ENCODE data around the gene REV3L. TPM values are rescaled to one million over a fixed set of nuclear protein-coding genes. Genes with fewer than 3 reads are reported as not detected.

The REV3L gene
- total RNA-seq, 5 donors from 2014 or later (not counting 1 experiment from before 2014, with no cell fraction given) = 18.0 to 27.6 (median 22.1) TPM

- no peak for ATAC-seq (replicated peaks in 1 of 4)
- 92% methylated on average over 2 of the region's 5 CpGs for WGBS (ENCODE audit: insufficient coverage)
- Mint-ChIP-seq H3K4me3 (no peak overlapping the region), H3K27me3 (no peaks in the 10 kb centered on the region), H3K36me3 (peaks cover 22% of the 10 kb centered on the region), H3K27ac (no peak overlapping the region), H3K9me3 (peaks cover 8 to 14% (median 10%) of the 10 kb centered on the region in 3 donors), H3K4me1 (peaks cover 34 to 44% (median 42%) of the 10 kb centered on the region in 3 donors)
- Histone ChIP-seq H3K9me3 (peaks cover 3% of the 10 kb centered on the region), H3K4me1 (ENCODE audit: control insufficient read depth in 1 of 2, extremely low read depth in 1 of 2, insufficient read depth in 2 of 2, low read length in 2 of 2) (peaks cover 5 to 6% of the 10 kb centered on the region in 2 experiments), H3K36me3 (ENCODE audit: control insufficient read depth in 2 of 2, extremely low read depth in 1 of 2, insufficient read depth in 1 of 2, low read length in 1 of 2) (no peaks in the 10 kb centered on the region), H3K27ac (ENCODE audit: low read length) (no peak overlapping the region), H3K27me3 (replicated peaks in 1 of 2; ENCODE audit: control insufficient read depth in 2 of 2, extremely low read depth in 1 of 2, insufficient read depth in 2 of 2, low read length in 1 of 2) (no peaks in the 10 kb centered on the region), H3K4me3 (ENCODE audit: control insufficient read depth in 1 of 2, extremely low read depth in 1 of 2, low read length in 1 of 2) (no peak overlapping the region)
- DNase-seq = no peak
- ChIA-PET CTCF (interaction anchor here in 1 of 2 donors (0.9 kb wide), 1 partner anchor 54 kb away, joined by 3 read pairs; no protein-coding TSS in a partner anchor), POLR2A (interaction anchor here in 1 of 2 donors (0.6 kb wide), 1 partner anchor 74 kb away, joined by 6 read pairs; no protein-coding TSS in a partner anchor)
These were observed 58.8 kb downstream of the REV3L start for GRCh38 chr6:111423960-111424846.

DNA sequence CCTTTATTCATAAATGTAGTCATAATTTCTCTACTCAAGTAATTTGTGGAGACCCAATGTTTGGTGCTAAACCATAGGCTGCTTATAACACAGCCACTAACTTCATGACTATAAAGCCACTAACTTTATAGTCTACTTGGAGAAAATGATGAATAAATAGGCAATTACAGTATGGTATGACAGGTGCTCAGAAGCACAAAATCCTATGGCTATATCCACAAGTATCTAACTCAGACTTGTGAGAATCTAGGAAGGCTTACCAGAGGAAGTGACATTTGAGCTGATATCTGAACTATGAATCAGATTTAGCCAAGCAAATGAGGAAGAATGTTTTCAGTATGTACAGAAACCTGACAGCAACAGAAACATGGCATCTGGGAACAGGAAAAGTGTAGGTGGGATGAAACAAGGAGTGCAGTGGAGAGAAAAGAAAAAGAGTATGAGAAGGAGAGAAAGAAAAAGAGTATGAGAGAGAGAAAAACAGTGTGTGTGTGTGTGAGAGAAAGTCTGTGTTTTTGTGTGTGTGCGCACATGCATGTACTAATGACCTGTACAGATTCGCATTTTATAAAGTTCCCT, 59.9 kb downstream of the REV3L start:
- no peak for ATAC-seq (replicated peaks in 1 of 4)
- Histone ChIP-seq H3K4me1 (ENCODE audit: control insufficient read depth in 1 of 2, extremely low read depth in 1 of 2, insufficient read depth in 2 of 2, low read length in 2 of 2) (peaks cover 5 to 6% of the 10 kb centered on the region in 2 experiments), H3K4me3 (ENCODE audit: control insufficient read depth in 1 of 2, extremely low read depth in 1 of 2, low read length in 1 of 2) (no peak overlapping the region), H3K36me3 (ENCODE audit: control insufficient read depth in 2 of 2, extremely low read depth in 1 of 2, insufficient read depth in 1 of 2, low read length in 1 of 2) (no peaks in the 10 kb centered on the region), H3K27me3 (replicated peaks in 1 of 2; ENCODE audit: control insufficient read depth in 2 of 2, extremely low read depth in 1 of 2, insufficient read depth in 2 of 2, low read length in 1 of 2) (no peaks in the 10 kb centered on the region), H3K27ac (ENCODE audit: low read length) (no peak overlapping the region), H3K9me3 (peaks cover 2% of the 10 kb centered on the region)
- no peak for DNase-seq
- H3K9me3 Mint-ChIP-seq = peaks cover 1 to 3% (median 2%) of the 10 kb centered on the region in 3 donors
- no peaks in the 10 kb centered on the region for H3K27me3 Mint-ChIP-seq
- ChIA-PET CTCF (no interaction called here), POLR2A (interaction anchor here in 1 of 2 donors (0.6 kb wide), 1 partner anchor 73 kb away, joined by 6 read pairs; no protein-coding TSS in a partner anchor)
- WGBS (ENCODE audit: insufficient coverage) = 100% methylated on average over 2 of the region's 2 CpGs
- peaks cover 38 to 42% (median 41%) of the 10 kb centered on the region in 3 donors for H3K4me1 Mint-ChIP-seq
- H3K4me3 Mint-ChIP-seq = no peak overlapping the region
- no peak overlapping the region for H3K27ac Mint-ChIP-seq
- H3K36me3 Mint-ChIP-seq = peaks cover 12% of the 10 kb centered on the region

- ChIA-PET CTCF (interaction anchor here in 1 of 2 donors (0.7 kb wide), 1 partner anchor 43 kb away, joined by 3 read pairs; no protein-coding TSS in a partner anchor), POLR2A (no interaction called here)
- H3K4me3 Mint-ChIP-seq = no peak overlapping the region
- no peak overlapping the region for H3K27ac Mint-ChIP-seq
- peaks cover 0 to 12% of the 10 kb centered on the region in 2 donors for H3K36me3 ChIP-seq (ENCODE audit: control insufficient read depth in 2 of 2, extremely low read depth in 1 of 2, insufficient read depth in 1 of 2, low read length in 1 of 2)
- H3K27ac ChIP-seq (ENCODE audit: low read length) = no peak overlapping the region
- ATAC-seq (replicated peaks in 1 of 4) = no peak
- H3K9me3 ChIP-seq = no peaks in the 10 kb centered on the region
- peaks cover 3% of the 10 kb centered on the region for H3K36me3 Mint-ChIP-seq
- 100% methylated on average over 1 of the region's 5 CpGs for WGBS (ENCODE audit: insufficient coverage)
- no peak overlapping the region for H3K4me3 ChIP-seq (ENCODE audit: control insufficient read depth in 1 of 2, extremely low read depth in 1 of 2, low read length in 1 of 2)
- H3K9me3 Mint-ChIP-seq = no peaks in the 10 kb centered on the region
- H3K27me3 Mint-ChIP-seq = no peaks in the 10 kb centered on the region
- H3K4me1 Mint-ChIP-seq = peaks cover 22 to 27% (median 25%) of the 10 kb centered on the region in 3 donors
- no peak for DNase-seq
- no peaks in the 10 kb centered on the region for H3K4me1 ChIP-seq (ENCODE audit: control insufficient read depth in 1 of 2, extremely low read depth in 1 of 2, insufficient read depth in 2 of 2, low read length in 2 of 2)
- H3K27me3 ChIP-seq (replicated peaks in 1 of 2; ENCODE audit: control insufficient read depth in 2 of 2, extremely low read depth in 1 of 2, insufficient read depth in 2 of 2, low read length in 1 of 2) = no peaks in the 10 kb centered on the region
These were observed 63.9 kb downstream of the REV3L start for GRCh38 chr6:111418971-111419693.

GRCh38 chr6:111417946-111418345, 65.1 kb downstream of the REV3L start:
- Mint-ChIP-seq H3K27me3 (no peaks in the 10 kb centered on the region), H3K4me3 (no peak overlapping the region), H3K4me1 (peaks cover 10 to 15% (median 13%) of the 10 kb centered on the region in 3 donors), H3K27ac (no peak overlapping the region), H3K9me3 (no peaks in the 10 kb centered on the region), H3K36me3 (peaks cover 3% of the 10 kb centered on the region)
- POLR2A ChIA-PET = no interaction called here
- no peaks in the 10 kb centered on the region for H3K9me3 ChIP-seq
- peaks cover 0 to 16% of the 10 kb centered on the region in 2 donors for H3K36me3 ChIP-seq (ENCODE audit: control insufficient read depth in 2 of 2, extremely low read depth in 1 of 2, insufficient read depth in 1 of 2, low read length in 1 of 2)
- no peak overlapping the region for H3K27ac ChIP-seq (ENCODE audit: low read length)
- no peaks in the 10 kb centered on the region for H3K4me1 ChIP-seq (ENCODE audit: control insufficient read depth in 1 of 2, extremely low read depth in 1 of 2, insufficient read depth in 2 of 2, low read length in 2 of 2)
- H3K27me3 ChIP-seq (replicated peaks in 1 of 2; ENCODE audit: control insufficient read depth in 2 of 2, extremely low read depth in 1 of 2, insufficient read depth in 2 of 2, low read length in 1 of 2) = no peaks in the 10 kb centered on the region
- ATAC-seq (replicated peaks in 1 of 4) (no peak), DNase-seq (no peak)
- CTCF ChIA-PET = no interaction called here
- no peak overlapping the region for H3K4me3 ChIP-seq (ENCODE audit: control insufficient read depth in 1 of 2, extremely low read depth in 1 of 2, low read length in 1 of 2)

DNA sequence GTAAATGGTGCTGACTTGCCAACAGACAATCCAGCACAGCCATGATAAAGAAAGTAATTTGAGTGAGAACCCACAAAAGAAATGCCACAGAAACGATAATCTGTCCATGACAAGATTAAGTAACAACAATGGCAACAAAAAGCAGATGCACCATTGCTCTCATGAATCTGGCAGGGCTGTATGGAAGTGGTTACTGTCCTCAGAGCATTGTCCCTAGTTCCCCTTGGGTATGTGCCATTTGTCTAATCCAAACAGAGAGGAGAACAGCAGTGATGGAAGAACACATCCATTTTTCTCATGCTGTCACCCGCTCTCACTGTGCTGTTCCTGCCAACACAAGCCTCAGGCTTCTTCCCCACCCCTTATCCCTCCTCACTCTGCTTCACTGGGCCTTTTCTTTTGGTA, 65.8 kb downstream of the REV3L start:
- Histone ChIP-seq H3K36me3 (ENCODE audit: control insufficient read depth in 2 of 2, extremely low read depth in 1 of 2, insufficient read depth in 1 of 2, low read length in 1 of 2) (peaks cover 0 to 16% of the 10 kb centered on the region in 2 donors), H3K4me3 (ENCODE audit: control insufficient read depth in 1 of 2, extremely low read depth in 1 of 2, low read length in 1 of 2) (no peak overlapping the region), H3K4me1 (ENCODE audit: control insufficient read depth in 1 of 2, extremely low read depth in 1 of 2, insufficient read depth in 2 of 2, low read length in 2 of 2) (no peaks in the 10 kb centered on the region), H3K27ac (ENCODE audit: low read length) (no peak overlapping the region), H3K27me3 (replicated peaks in 1 of 2; ENCODE audit: control insufficient read depth in 2 of 2, extremely low read depth in 1 of 2, insufficient read depth in 2 of 2, low read length in 1 of 2) (no peaks in the 10 kb centered on the region), H3K9me3 (no peaks in the 10 kb centered on the region)
- Mint-ChIP-seq H3K27me3 (no peaks in the 10 kb centered on the region), H3K36me3 (peaks cover 6% of the 10 kb centered on the region), H3K27ac (no peak overlapping the region), H3K4me1 (peaks cover 8 to 17% (median 13%) of the 10 kb centered on the region in 3 donors), H3K4me3 (no peak overlapping the region), H3K9me3 (no peaks in the 10 kb centered on the region)
- ChIA-PET CTCF (no interaction called here), POLR2A (no interaction called here)
- WGBS (ENCODE audit: insufficient coverage) = no CpG with 5 or more reads among the region's 2 CpGs
- no peak for DNase-seq
- no peak for ATAC-seq (replicated peaks in 1 of 4)

DNA sequence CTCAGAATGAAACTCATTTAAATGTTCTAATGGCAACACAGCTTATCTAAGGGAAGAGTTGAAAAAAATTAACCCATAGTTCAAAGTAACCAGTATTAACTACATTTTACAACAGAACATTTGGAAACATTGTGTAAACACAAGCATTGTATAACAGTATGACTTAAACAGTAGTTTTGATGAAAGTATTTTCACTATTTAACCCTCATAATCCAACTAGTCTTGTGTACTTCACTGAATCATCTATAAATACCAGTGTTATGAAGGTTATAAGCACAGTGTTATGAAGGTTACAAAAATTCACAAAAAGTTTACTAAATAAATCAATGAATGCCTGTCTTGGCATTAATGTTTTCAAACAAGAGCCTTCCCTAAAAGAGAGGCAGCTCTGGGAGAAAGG, 66.5 kb downstream of the REV3L start:
- H3K27ac ChIP-seq (ENCODE audit: low read length) = no peak overlapping the region
- Mint-ChIP-seq H3K9me3 (no peaks in the 10 kb centered on the region), H3K36me3 (peaks cover 9% of the 10 kb centered on the region), H3K4me3 (no peak overlapping the region), H3K4me1 (peaks cover 6 to 16% (median 13%) of the 10 kb centered on the region in 3 donors), H3K27me3 (no peaks in the 10 kb centered on the region), H3K27ac (no peak overlapping the region)
- no peaks in the 10 kb centered on the region for H3K4me1 ChIP-seq (ENCODE audit: control insufficient read depth in 1 of 2, extremely low read depth in 1 of 2, insufficient read depth in 2 of 2, low read length in 2 of 2)
- ChIA-PET POLR2A (interaction anchor here in 1 of 2 donors (0.5 kb wide), 1 partner anchor 24 kb away, joined by 3 read pairs; no protein-coding TSS in a partner anchor), CTCF (no interaction called here)
- H3K4me3 ChIP-seq (ENCODE audit: control insufficient read depth in 1 of 2, extremely low read depth in 1 of 2, low read length in 1 of 2) = no peak overlapping the region
- ATAC-seq (replicated peaks in 1 of 4) (no peak), DNase-seq (no peak)
- no peaks in the 10 kb centered on the region for H3K9me3 ChIP-seq
- H3K27me3 ChIP-seq (replicated peaks in 1 of 2; ENCODE audit: control insufficient read depth in 2 of 2, extremely low read depth in 1 of 2, insufficient read depth in 2 of 2, low read length in 1 of 2) = no peaks in the 10 kb centered on the region
- H3K36me3 ChIP-seq (ENCODE audit: control insufficient read depth in 2 of 2, extremely low read depth in 1 of 2, insufficient read depth in 1 of 2, low read length in 1 of 2) = peaks cover 0 to 16% of the 10 kb centered on the region in 2 donors

Data from T-cell (primary cell).